HG03457 (cell line): ENCODE data around the gene RB1.
"Not testable (repeated sequence)": the region's sequence is repeated elsewhere in the genome, so short reads cannot be mapped to it uniquely, and the experiment has no call there.

ENCODE experiments used
- ATAC-seq: cut with Tn5 transposase; IDR thresholded peaks from one replicate; pipeline ENCODE4 v1.9.1; 2021; ENCODE audit warnings: moderate number of reproducible peaks; ENCODE audit not compliant: unreplicated experiment

The RB1 gene

DNA sequence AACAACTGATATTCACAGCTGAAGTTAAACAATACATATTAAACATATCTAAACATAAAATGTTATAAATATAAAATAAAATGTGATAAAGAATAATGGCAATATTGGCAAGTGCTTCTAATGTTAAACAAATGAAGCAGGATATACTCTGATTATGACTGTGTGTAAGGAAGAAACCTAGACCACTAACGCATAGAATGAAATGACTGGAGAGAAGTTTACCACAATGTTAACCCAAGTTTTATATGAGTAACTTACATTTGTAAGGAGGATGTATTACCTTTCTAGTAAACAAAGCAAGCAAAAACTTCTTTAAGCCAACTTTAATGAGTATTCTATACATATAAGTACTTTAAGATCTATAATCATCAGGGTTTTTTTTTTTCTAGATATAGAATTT, 43.0 kb downstream of the RB1 start:
- ATAC-seq, result no peak

DNA sequence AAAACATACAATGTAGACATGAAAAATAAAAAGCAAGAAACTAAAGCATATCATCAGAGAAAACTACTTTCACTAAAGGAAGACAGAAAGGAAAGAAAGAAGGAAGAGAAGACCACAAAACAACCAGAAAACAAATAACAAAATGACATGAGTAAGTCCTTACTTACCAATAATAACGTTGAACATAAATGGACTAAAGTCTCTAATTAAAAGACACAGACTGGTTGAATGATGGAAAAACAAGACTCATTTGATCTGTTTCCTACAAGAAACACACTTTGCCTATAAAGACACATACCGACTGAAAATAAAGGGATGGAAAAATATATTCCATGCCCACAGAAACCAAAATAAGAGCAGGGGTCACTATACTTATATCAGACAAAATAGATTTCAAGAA, 46.0 kb downstream of the RB1 start:
- ATAC-seq, result no peak

DNA sequence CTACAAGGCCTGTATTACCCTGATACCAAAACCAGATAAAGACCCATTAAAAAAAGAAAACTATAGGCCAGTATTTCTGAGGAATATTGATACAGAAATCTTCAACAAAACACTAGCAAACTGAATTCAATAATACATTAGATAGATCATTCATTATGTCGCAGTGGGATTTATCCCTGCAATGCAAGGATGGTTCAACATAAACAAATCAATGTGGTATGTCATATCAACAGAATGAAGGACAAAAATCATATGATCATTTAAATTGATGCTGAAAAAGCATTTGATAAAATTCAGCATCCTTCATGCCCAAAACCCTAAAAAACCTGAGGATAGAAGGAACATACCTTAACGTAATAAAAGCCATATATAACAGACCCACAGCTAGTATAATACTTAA, 50.0 kb downstream of the RB1 start:
- ATAC-seq, result no peak

DNA sequence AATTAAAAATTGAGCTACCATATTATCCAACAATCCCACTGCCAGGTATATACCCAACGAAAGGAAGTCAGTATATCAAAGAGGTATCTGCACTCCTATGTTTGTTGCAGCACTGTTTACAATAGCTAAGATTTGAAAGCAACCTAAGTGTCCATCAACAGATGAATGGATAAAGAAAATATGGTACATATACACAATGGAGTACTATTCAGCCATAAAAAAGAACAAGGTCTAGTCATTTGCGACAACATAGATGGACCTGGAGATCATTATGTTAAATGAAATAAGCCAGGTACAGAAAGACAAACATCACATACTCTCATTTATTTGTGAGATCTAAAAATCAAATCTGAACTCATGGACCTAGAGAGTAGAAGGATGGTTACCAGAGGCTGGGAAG, 52.0 kb downstream of the RB1 start:
- not testable (repeated sequence) for ATAC-seq

DNA sequence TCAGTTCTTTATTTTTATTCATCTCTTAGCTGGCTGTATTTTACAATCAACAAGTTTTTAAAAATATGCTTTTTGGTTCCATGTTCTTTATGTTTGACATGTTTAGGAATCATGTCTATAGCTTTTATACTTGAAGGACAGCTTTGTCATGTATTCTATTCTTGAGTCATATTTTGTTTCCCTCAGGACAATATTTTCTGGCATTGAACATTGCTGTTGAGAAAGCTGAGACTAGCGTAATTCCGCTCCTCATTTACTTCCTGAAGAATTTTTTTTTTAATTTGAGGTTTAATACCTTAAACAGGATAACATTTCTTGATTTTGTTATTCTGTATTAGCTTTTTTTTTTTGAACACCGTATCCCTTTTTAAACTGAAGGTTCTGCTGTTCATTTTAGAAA, 53.2 kb downstream of the RB1 start:
- no peak for ATAC-seq

DNA sequence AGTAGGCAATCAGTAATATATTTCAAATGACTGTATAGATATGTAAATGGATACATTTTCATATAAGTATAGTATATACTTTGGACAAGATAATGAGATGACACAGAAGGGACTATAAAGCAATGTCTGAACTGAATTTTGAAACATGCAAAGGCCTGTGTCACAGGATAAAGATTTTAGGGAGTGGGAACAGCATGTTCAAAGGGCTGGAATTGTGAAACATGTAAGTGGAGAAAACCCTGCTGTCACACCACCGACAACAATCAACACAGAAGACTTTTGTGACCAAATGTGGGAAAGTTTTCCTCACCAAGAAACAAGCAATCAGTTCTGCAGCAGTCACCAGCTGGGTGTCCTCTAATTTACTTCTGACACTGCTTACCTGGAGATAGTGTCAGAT, 66.4 kb downstream of the RB1 start:
- ATAC-seq, result no peak

DNA sequence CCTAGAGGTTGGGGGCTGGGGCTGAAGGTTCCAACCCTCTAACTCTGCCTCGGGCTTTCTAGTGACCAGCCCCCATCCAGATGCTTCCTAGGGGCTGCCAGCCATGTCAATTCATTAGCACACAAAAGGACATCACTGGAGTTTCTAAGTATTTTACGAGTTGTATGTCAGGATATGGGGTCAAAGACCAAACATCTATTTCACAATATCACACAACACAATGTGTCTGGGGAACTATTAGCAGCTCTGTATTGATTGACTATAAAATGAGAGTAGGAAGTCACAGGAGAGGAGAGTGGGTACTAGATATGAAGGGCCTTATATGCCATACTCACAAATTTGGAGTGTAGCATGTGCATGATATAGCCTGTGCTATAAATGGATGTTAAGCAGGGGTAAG, 67.3 kb downstream of the RB1 start:
- ATAC-seq, result no peak

DNA sequence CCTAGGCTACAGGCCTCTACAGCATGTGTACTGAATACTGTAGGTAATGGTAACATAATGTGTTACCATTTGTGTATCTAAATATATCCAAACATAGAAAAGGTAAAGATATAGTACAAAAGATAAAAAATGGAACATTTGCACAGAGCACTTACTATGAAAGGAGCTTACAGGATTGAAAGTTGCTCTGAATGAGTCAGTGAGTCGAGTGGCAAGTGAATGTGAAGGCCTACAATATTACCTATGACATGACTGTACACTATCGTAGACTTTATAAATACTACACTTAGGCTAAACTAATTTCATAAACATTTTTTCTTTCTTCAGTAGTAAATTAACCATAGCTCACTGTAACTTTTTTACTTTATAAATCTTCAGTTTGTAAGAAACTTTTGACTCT, 74.3 kb downstream of the RB1 start:
- no peak for ATAC-seq

DNA sequence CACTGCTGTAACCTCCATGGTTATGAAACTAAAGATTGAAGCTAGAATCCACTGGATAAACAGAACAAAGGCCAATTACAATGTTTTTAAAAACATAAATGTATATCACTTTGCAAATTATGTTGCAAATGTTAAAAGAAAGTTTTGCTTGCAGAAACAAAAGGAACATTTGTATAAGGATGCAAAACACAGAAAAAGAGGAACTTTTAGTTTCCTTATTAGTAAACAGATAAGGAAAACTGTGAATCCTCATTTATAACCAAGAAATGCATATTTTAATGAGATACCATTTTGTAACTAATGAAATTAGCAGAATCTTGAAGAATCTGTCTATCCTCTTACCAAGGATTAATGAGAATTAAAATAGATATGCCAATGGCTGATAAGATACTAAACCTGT, 77.0 kb downstream of the RB1 start:
- no peak for ATAC-seq

DNA sequence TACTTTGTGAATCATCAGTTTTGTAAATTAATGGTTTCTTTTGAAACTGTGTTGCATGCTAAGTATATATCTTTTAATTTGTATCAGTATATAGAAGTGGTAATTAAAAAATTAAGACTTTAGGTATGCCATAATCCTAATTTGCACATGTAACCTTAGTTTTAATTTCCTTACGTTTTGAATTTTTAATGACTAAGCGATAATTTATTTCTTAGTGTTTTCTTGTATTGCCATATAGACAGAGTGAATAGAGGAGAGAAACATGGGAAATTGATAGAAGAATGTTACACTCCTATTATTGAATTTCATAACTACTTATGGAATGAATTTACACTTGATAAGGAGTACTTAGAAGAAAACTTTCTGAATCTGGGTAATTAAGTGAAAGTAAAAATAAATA, 79.8 kb downstream of the RB1 start:
- ATAC-seq, result no peak

DNA sequence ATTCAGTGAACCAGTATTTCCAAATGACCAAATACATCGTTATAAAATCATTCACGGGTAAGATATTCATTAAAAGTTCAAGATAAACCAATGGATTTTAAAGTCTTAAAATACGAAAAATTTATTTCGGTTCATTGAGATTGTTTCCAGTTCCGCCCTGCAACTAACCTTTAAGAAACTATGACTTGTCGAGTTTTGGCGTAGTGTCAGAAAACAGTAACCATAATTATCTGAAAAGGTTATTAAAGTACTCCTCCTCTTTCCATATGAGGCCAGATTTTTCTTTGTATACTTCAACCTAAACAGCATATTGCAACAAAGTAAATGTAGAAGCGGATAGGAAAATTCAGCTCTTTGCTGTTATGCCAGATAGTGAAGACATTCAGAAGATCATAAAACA, 83.3 kb downstream of the RB1 start:
- ATAC-seq, result no peak

DNA sequence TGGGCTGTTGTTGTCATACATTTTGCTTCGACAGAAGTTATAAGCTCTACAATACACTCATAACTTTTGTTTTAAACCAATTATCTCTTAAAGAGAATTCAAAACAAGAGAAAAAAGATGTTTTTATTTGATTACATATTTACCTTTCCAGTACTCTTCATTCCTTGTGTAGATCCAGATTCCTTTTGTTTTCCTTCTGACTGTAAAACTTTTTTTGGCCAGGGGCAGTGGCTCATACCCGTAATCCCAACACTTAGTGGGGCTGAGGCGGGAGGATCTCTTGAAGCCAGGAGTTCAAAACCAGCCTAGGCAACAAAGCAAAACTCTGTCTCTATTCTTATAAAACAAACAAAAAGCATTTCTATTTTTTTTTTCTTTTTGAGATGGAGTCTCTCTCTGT, 87.7 kb downstream of the RB1 start:
- ATAC-seq, result no peak

DNA sequence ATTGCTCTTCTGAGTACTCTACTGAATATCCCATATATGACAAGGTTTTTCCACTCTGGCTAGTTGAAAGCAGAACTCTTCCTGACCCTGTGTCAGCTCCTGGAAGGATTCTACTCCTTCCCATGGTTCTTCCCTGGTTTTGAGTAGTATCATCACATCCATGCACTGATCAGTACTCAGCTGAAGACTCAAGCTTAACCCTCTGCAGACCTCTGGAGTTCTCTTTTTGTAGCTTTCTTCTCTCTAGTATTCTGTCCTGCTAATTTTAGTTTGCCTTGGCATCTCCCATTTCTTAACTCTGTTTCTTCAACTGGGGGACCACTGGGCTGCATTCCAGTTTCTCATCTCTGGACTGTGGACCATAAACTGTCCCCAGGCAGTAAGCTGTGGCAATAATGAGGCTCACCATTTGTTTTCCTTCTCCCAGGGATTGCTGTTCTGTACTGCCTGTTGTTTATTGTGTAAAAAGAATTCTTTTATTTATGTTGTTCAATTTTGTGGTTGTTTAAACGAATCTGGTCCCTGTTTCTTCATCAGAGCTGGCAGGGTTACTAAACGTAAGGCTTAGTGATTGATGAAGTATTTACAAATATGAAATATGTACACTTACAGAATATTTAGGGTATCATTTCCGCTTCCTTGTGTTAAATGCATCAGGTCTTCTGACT, 89.6 kb downstream of the RB1 start:
- ATAC-seq, result no peak

DNA sequence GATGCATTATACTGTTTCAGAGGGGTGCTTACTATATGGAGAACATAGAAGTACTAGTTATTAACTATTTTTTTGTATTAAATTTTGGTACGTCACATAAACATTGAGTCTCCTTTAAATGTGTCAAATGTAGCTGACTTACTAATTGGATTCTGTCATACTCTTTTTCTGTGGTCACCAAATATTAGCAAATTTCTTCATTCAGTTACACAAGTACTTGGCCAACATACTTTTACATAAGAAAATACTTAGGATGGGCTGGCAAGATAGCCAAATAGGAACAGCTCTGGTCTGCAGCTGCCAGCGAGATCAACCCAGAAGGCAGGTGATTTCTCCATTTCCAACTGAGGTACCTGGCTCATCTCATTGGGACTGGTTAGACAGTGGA, 90.1 kb downstream of the RB1 start:
- ATAC-seq, result no peak

DNA sequence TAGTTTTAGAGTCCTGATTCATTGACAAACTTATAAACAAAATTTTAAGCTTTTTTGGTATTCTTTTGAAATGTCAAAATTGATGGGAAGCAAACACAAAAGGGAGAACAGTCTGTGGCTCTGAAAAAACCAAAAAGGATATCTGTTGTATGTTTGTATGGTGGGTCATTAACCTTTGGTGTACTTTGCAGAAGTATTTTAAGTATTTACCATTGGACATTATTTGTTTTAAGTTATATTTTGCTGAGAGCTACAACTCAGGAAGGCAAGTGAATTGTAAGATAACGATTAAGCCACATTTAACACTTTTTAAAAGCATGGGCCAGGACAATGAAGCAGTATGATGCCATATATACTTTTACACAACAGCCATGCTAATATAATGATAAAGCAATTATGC, 94.2 kb downstream of the RB1 start:
- no peak for ATAC-seq

DNA sequence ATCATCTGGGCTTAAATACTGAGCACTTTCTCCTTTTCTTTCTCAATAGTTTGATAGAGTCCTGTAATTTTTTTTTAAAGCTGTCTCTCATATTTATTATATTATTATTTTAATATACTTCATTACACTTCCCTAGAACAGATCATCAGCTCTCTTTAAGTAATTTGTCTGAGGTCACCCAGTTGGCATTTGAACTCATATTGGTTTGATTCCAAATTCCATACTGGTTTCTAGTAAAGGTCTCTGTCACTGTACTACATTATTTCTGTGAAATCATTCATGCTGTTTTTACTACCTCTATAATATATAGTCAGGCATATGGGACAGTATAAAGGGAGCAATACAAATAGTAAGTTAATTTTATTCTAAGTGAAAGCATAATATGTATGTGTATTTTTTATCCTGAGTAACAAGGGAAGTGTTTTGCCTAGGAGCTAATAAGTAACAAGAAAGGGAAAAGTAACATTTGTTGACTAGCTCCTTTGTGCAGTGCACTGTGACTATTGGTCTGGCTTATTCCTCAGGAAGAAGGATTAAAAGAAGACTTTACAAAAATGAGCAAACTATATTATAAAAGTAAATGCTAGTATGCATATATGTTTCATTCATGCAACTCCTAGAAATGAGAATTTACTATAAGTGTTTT, 95.0 kb downstream of the RB1 start:
- ATAC-seq, result no peak

DNA sequence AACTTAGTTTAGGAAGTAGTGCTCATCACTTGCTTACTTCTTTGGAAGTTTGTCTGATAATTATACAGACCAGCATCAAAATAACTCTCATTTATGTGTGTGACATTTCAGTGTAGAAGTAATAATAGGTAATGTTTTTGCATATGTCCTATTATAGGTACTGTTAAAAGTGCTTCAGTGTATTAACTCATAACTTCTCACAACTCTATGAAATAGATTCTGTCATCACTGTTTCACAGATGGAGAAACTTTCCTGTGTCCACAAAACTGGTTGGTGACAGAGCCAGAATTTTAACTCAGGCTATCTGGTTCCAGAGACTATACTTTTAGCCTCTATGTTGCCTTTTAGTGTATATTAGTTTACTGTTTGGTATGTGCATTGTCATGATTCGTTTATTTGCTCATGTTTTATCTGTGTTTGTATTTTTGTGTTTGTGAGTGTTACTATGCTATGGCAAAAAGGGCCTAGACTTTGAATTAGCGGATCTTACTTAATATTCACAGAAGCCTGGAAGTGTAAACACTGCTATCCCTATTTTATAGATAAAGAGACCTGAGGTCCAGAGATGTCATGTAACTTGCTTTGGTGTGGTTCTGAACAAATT, 96.6 kb downstream of the RB1 start:
- no peak for ATAC-seq

DNA sequence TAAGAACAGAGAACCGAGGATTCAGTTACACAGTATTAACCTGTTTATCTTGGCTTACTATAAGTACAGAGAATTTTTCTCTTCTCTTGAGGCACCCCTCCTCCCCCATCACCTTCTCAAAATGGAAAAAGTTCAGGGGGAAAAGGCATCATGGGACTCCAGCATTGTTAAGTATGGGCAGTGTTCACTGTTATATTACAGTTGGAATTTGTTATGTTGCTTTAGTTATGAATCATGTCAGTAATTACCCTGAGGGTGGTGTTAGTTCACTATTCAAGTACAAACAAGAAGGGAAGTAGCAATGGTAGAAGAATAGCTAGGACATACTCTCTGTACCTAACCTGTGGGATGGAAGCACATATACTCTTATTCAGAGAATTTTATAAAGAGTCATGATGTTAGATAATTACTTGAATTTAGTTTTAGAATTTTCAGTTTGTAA, 97.3 kb downstream of the RB1 start:
- no peak for ATAC-seq

DNA sequence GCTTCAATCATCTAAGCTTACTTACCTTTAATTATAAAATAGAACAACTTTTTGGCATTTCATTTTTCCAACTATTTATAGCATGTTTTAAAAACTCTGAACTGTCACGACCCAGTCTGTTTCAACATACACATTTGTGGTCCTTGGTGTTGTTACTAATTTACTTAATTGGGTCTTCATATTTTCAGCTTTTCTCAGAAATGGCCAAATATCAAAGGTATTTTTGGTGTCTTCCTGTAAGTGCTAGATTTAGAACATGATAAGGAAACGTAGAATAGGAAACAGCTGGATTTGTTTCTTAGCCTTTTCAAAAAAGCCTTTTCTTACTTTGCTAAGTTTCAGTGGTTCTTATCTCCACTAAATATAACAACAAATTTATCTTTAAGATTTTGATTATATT, 97.9 kb downstream of the RB1 start:
- ATAC-seq, result no peak

DNA sequence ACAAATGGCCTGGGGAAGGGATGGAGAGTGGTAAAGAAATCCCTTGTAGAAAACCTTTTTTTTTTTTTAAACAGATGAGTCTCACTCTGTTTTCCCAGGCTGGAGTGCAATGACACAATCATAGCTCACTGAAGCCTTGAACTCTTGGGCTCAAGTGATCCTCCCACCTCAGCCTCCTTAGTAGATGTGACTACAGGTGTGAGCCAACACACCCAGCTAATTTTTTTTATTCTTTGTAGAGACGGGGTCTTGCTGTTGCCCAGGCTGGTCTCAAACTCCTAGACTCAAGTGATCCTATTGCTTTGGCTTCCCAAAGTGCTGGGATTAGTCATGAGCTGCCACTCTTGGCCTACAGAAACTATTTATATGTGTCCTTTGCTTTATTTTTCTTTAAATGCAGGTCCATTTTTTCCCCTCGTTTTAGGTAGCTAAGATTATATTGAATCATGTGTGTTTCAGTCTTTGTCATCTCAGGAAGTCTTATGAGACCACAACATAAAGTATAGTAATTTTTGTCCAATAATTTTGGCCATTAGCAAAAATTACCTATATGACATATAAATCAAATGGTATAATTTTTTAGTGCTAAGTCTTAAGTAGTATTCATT, 98.9 kb downstream of the RB1 start:
- no peak for ATAC-seq

DNA sequence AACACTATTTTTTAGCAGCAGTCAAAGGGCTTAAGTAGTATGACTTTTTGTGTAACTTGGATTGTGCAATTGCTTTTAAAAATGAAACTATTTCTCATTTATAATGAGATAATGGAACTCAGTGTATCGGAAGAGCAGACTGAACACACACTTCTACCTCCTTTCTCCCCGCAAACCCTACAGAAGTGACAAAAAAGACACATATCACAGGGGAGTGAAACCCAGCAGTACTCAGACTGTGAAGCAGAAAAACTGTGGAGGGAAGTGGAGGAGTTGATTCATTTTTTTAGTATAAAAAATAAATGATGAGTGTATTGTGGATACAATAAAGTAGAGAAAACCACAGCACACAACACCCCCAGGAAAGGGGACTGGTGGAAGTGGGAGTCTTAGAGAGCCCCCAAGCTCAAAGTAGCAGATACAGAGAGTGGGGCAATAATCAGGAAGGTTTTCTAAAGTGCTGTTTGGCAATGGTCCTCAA, 99.6 kb downstream of the RB1 start:
- ATAC-seq, result peak; percentile 56

DNA sequence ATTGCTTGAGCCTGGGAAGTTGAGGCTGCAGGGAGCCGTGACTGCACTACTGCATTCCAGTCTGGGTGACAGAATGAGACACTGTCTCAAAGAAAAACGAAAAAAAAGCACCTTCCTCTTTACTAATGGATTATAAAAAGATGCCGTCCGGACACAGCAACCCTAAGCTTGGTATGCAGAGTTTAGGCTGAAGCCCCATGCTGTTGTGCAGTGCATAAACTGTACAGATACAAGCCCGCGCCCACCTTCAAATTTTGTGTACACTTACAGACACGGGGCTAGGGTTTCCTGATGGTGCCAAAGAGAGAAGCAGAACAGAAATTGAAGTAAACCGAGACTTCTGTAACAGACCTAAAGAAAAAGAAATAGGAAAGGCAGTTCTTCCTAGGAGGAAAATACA, 100.4 kb downstream of the RB1 start:
- ATAC-seq, result no peak
